IMR-90 (cell line): ENCODE results near the gene EHBP1. TPM values are rescaled to one million over a fixed set of nuclear protein-coding genes. Genes with fewer than 3 reads are reported as not detected.

ENCODE experiments used
- ATAC-seq: fragments of 200-7000 bp; cut with Tn5 transposase; 2 replicates; pipeline ENCODE4 v1.9.1; 2020; ENCODE audit warnings: low read depth, mild to moderate bottlenecking, moderate library complexity
- BruUV-seq: library from RNA; stranded (reverse); fragments of 400-500 nt; replicated peaks from 2 replicates; lab custom pipeline; 2021; lab: Mats Ljungman, UMichigan
- CTCF ChIA-PET: fragments of 300-600 bp; formaldehyde crosslinking; extraction: SDS; loops from one replicate; lab custom pipeline; 2021; ENCODE audit warnings: antibody characterized with exemption; lab: Yijun Ruan, JAX
- POLR2A ChIA-PET: fragments of 300-600 bp; sonication (Branson Sonifier 250); formaldehyde crosslinking; loops from one replicate; lab custom pipeline; 2022; ENCODE audit warnings: antibody characterized with exemption; ENCODE audit not compliant: unreplicated experiment; lab: Charles Lee
- DNase-seq: peaks from one replicate; pipeline ENCODE4 v3.0.0; 2013
- H2AFZ ChIP-seq: replicated peaks from 2 replicates; pipeline ENCODE3; 2013; ENCODE audit warnings: low read length, mild to moderate bottlenecking; ENCODE audit not compliant: poor library complexity
- H2AK5ac ChIP-seq: 2 replicates; pipeline ENCODE4 v1.6.1; 2013; ENCODE audit warnings: low read depth, low read length, inconsistent platforms
- H2AK9ac ChIP-seq: replicated peaks from 2 replicates; pipeline ENCODE3; 2013; ENCODE audit warnings: mild to moderate bottlenecking, low read depth, low read length, moderate library complexity; ENCODE audit not compliant: poor library complexity
- H2BK120ac ChIP-seq: 2 replicates; pipeline ENCODE4 v1.6.1; 2013; ENCODE audit warnings: low read depth, low read length, inconsistent platforms
- H2BK15ac ChIP-seq: 3 replicates; pipeline ENCODE4 v1.6.1; 2013; ENCODE audit warnings: low read depth, low read length, inconsistent platforms
- H2BK20ac ChIP-seq: 2 replicates; pipeline ENCODE4 v1.6.1; 2013; ENCODE audit warnings: low read depth, mild to moderate bottlenecking, inconsistent platforms, low read length, moderate library complexity
- H2BK5ac ChIP-seq: 2 replicates; pipeline ENCODE4 v1.6.1; 2013; ENCODE audit warnings: mild to moderate bottlenecking, low read depth, low read length, inconsistent platforms; ENCODE audit not compliant: poor library complexity, severe bottlenecking
- H3K14ac ChIP-seq: replicated peaks from 2 replicates; pipeline ENCODE4 v1.6.1; 2013; ENCODE audit warnings: low read depth, low read length, inconsistent platforms
- H3K18ac ChIP-seq: 2 replicates; pipeline ENCODE4 v1.6.1; 2013; ENCODE audit warnings: low read depth, low read length, control low read depth
- H3K23ac ChIP-seq: 2 replicates; pipeline ENCODE4 v1.6.1; 2013; ENCODE audit warnings: low read depth, low read length, inconsistent platforms
- H3K27ac ChIP-seq: 2 replicates; pipeline ENCODE4 v1.5.1; 2013; ENCODE audit warnings: mild to moderate bottlenecking, control low read depth, low read length; ENCODE audit not compliant: insufficient read depth
- H3K27me3 ChIP-seq: 2 replicates; pipeline ENCODE4 v1.6.1; 2013; ENCODE audit warnings: low read length; ENCODE audit not compliant: control insufficient read depth, insufficient read depth
- H3K36me3 ChIP-seq: 2 replicates; pipeline ENCODE4 v1.6.1; 2013; ENCODE audit warnings: low read length, mixed read lengths; ENCODE audit not compliant: control insufficient read depth, insufficient read depth
- H3K4ac ChIP-seq: 2 replicates; pipeline ENCODE4 v1.6.1; 2013; ENCODE audit warnings: low read depth, low read length, inconsistent platforms
- H3K4me1 ChIP-seq: 2 replicates; pipeline ENCODE4 v1.6.1; 2013; ENCODE audit warnings: low read length, mixed read lengths; ENCODE audit not compliant: control insufficient read depth, insufficient read depth
- H3K4me2 ChIP-seq: 2 replicates; pipeline ENCODE4 v1.6.1; 2013; ENCODE audit warnings: low read depth, mild to moderate bottlenecking, control low read depth, low read length, moderate library complexity
- H3K4me3 ChIP-seq: 2 replicates; pipeline ENCODE4 v1.5.1; 2013; ENCODE audit warnings: low read depth, mild to moderate bottlenecking, control low read depth, low read length, moderate library complexity; ENCODE audit not compliant: insufficient read depth
- H3K56ac ChIP-seq: 2 replicates; pipeline ENCODE4 v1.6.1; 2013; ENCODE audit warnings: low read length, inconsistent platforms; ENCODE audit not compliant: insufficient read depth; ENCODE audit errors: extremely low read depth
- H3K79me1 ChIP-seq, 2 experiments: 2 replicates each; pipeline ENCODE4 v1.6.1; 2013; ENCODE audit warnings: low read length in 2 of 2, inconsistent platforms in 1 of 2, low read depth in 1 of 2
- H3K9ac ChIP-seq: 2 replicates; pipeline ENCODE4 v1.6.1; 2013; ENCODE audit warnings: low read depth, low read length, control low read depth
- H3K9me1 ChIP-seq: 2 replicates; pipeline ENCODE4 v1.6.1; 2013; ENCODE audit warnings: low read length, inconsistent platforms; ENCODE audit not compliant: insufficient read depth
- H3K9me3 ChIP-seq: 2 replicates; pipeline ENCODE4 v1.6.1; 2013; ENCODE audit warnings: low read length; ENCODE audit not compliant: control insufficient read depth, insufficient read depth
- H4K20me1 ChIP-seq: 2 replicates; pipeline ENCODE4 v1.6.1; 2013; ENCODE audit warnings: low read length, inconsistent platforms; ENCODE audit not compliant: insufficient read depth
- H4K5ac ChIP-seq: 2 replicates; pipeline ENCODE4 v1.6.1; 2013; ENCODE audit warnings: mild to moderate bottlenecking, low read depth, low read length, control low read depth
- H4K8ac ChIP-seq, 2 experiments: 2 replicates each; pipeline ENCODE4 v1.6.1; 2013; ENCODE audit warnings: low read depth in 2 of 2, low read length in 2 of 2, control low read depth in 1 of 2, inconsistent platforms in 1 of 2
- H4K91ac ChIP-seq: 2 replicates; pipeline ENCODE4 v1.6.1; 2013; ENCODE audit warnings: low read depth, low read length, inconsistent platforms; ENCODE audit not compliant: insufficient read depth
- BHLHE40 ChIP-seq: fragments of 150-350 bp; IDR thresholded peaks from 2 replicates; pipeline ENCODE4 v1.6.1; 2016; ENCODE audit warnings: mild to moderate bottlenecking, low read depth, low read length
- CEBPB ChIP-seq: IDR thresholded peaks from 2 replicates; pipeline ENCODE4 v1.6.1; 2012; ENCODE audit warnings: low read depth, low read length, improper control_type of control experiment
- CHD1 ChIP-seq: IDR thresholded peaks from 2 replicates; pipeline ENCODE4 v1.6.1; 2012; ENCODE audit warnings: low read depth, low read length, improper control_type of control experiment
- CTCF ChIP-seq: conservative IDR thresholded peaks from 2 replicates; pipeline ENCODE4 v1.5.1; 2012; ENCODE audit warnings: mild to moderate bottlenecking, low read depth, low read length, improper control_type of control experiment
- ELK1 ChIP-seq: fragments of 150-350 bp; IDR thresholded peaks from 2 replicates; pipeline ENCODE4 v1.6.1; 2016; ENCODE audit warnings: low read depth, mild to moderate bottlenecking, low read length, moderate library complexity, borderline replicate concordance
- FOS ChIP-seq: fragments of 150-350 bp; IDR thresholded peaks from 2 replicates; pipeline ENCODE4 v1.6.1; 2016; ENCODE audit warnings: low read depth, low read length
- MAFK ChIP-seq: IDR thresholded peaks from 2 replicates; pipeline ENCODE4 v1.6.1; 2012; ENCODE audit warnings: low read depth, low read length, improper control_type of control experiment
- MAZ ChIP-seq: IDR thresholded peaks from 2 replicates; pipeline ENCODE4 v1.6.1; 2012; ENCODE audit warnings: low read depth, mild to moderate bottlenecking, low read length, improper control_type of control experiment, moderate library complexity, borderline replicate concordance
- MXI1 ChIP-seq: IDR thresholded peaks from 2 replicates; pipeline ENCODE4 v1.6.1; 2012; ENCODE audit warnings: low read depth, mild to moderate bottlenecking, low read length, moderate library complexity, borderline replicate concordance
- NFE2L2 ChIP-seq: fragments of 150-350 bp; IDR thresholded peaks from 2 replicates; pipeline ENCODE4 v1.6.1; 2016; ENCODE audit warnings: low read depth, mild to moderate bottlenecking, low read length
- POLR2A ChIP-seq: IDR thresholded peaks from 2 replicates; pipeline ENCODE4 v1.6.1; 2012; ENCODE audit warnings: mild to moderate bottlenecking, low read depth, low read length
- RAD21 ChIP-seq: IDR thresholded peaks from 2 replicates; pipeline ENCODE4 v1.6.1; 2012; ENCODE audit warnings: low read length, improper control_type of control experiment
- RCOR1 ChIP-seq: IDR thresholded peaks from 2 replicates; pipeline ENCODE4 v1.6.1; 2012; ENCODE audit warnings: mild to moderate bottlenecking, low read length, improper control_type of control experiment; ENCODE audit not compliant: insufficient replicate concordance
- RFX5 ChIP-seq: IDR thresholded peaks from 2 replicates; pipeline ENCODE4 v1.8.0; 2012; ENCODE audit warnings: low read depth, mild to moderate bottlenecking, low read length, moderate library complexity
- SMC3 ChIP-seq: fragments of 150-350 bp; IDR thresholded peaks from 2 replicates; pipeline ENCODE4 v1.6.1; 2016; ENCODE audit warnings: low read depth, mild to moderate bottlenecking, antibody characterized with exemption, low read length, moderate library complexity
- USF2 ChIP-seq: fragments of 150-350 bp; IDR thresholded peaks from 2 replicates; pipeline ENCODE4 v1.6.1; 2017; ENCODE audit warnings: mild to moderate bottlenecking, antibody characterized with exemption, low read length, low read depth
- WGBS, 2 experiments: methylation state at CpG; one replicate each; pipeline versions ENCODE4 v1.1.5 to v1.1.7; 2013; ENCODE audit warnings: missing lambda C conversion rate in 2 of 2; ENCODE audit not compliant: insufficient read length in 1 of 2; ENCODE audit errors: extremely low coverage in 2 of 2; 5-methylcytosine and 5-hydroxymethylcytosine counted together
- dilution Hi-C: fragments of 300-500 bp; cut with HindIII; formaldehyde crosslinking; loops from one replicate; pipeline ENCODE4 v1.14.3; 2018; ENCODE audit warnings: low sequenced_read_pairs; ENCODE audit not compliant: unreplicated experiment
- in situ Hi-C: fragments of 300-500 bp; cut with MboI; formaldehyde crosslinking; loops from 3 replicates; pipeline ENCODE4 v1.14.3; 2019; ENCODE audit warnings: low sequenced_read_pairs, inconsistent platforms, mixed read lengths
- intact Hi-C: fragments of 100-400 bp; cut with micrococcal nuclease; formaldehyde crosslinking; loops from 2 replicates; pipeline ENCODE4 v1.10.0; 2022
- polyA plus RNA-seq, 3 experiments: library from polyadenylated mRNA; depleted of rRNA; stranded (reverse); fragments of >200 nt; gene quantifications; 2 replicates each; pipeline ENCODE4 v1.2.3, GENCODE V29; 2012; ENCODE audit warnings: low replicate concordance in 1 of 3
- total RNA-seq: library from RNA; depleted of rRNA; stranded (reverse); fragments of >200 nt; gene quantifications from 2 replicates; pipeline ENCODE4 v1.2.3, GENCODE V29; 2012

Gene EHBP1
- total and polyA plus RNA-seq, 2 of the 4 experiments (the other 2 are of a cell fraction): 28.3 to 44.4 TPM

- Histone ChIP-seq H3K14ac (no peak overlapping the region), H3K56ac (no peak overlapping the region), H2BK15ac (no peak overlapping the region), H3K9me1 (peaks cover 4% of the 10 kb centered on the region; the same call in 1 of the 2 replicates), H2AFZ (no peak overlapping the region), H4K8ac (no peak overlapping the region), H2BK120ac (no peak overlapping the region), H3K4ac (no peak overlapping the region), H4K91ac (no peak overlapping the region), H2BK20ac (no peak overlapping the region), H3K79me1 (peaks cover 12 to 43% of the 10 kb centered on the region in 2 experiments), H3K4me1 (peaks cover 4% of the 10 kb centered on the region; the same call in 1 of the 2 replicates), H3K4me2 (no peak overlapping the region), H3K27ac (no peak overlapping the region), H3K36me3 (no peaks in the 10 kb centered on the region), H3K4me3 (no peak overlapping the region), H3K23ac (no peak overlapping the region), H3K18ac (no peak overlapping the region), H3K9ac (no peak overlapping the region), H3K27me3 (no peaks in the 10 kb centered on the region), H2AK5ac (no peak overlapping the region), H4K5ac (no peak overlapping the region), H2AK9ac (no peak overlapping the region), H3K9me3 (no peaks in the 10 kb centered on the region), H2BK5ac (no peak overlapping the region), H4K20me1 (peaks cover 12% of the 10 kb centered on the region; the same call in 1 of the 2 replicates)
- POLR2A ChIA-PET: no interaction called here
- no peak for DNase-seq
- in situ Hi-C loops: no loop called here
- WGBS, 2 experiments: no CpG with 5 or more reads among the region's 6 CpGs
- intact Hi-C loops: no loop called here
- BruUV-seq: no TSS peak
- no peak for ATAC-seq
- no peak for TF ChIP-seq NFE2L2
- no peak for TF ChIP-seq BHLHE40
- no peak for TF ChIP-seq RCOR1
- no peak for TF ChIP-seq RFX5
- no peak for TF ChIP-seq RAD21
- no peak for TF ChIP-seq CHD1
- TF ChIP-seq MAFK: no peak
- no peak for TF ChIP-seq MXI1
- no peak for TF ChIP-seq ELK1
- TF ChIP-seq MAZ: no peak
- TF ChIP-seq FOS: no peak
- no peak for TF ChIP-seq CTCF
- no peak for TF ChIP-seq POLR2A
- TF ChIP-seq CEBPB: no peak
- TF ChIP-seq SMC3: no peak
- TF ChIP-seq USF2: no peak
- CTCF ChIA-PET: no interaction called here
- dilution Hi-C loops: no loop called here
Measured at GRCh38 chr2:62732262-62732777, 26.8 kb downstream of the EHBP1 start.
